ENCODE results near the gene DHTKD1.
"Not testable (repeated sequence)": the region's sequence is repeated elsewhere in the genome, so short reads cannot be mapped to it uniquely, and the experiment has no call there.

The DHTKD1 gene

GRCh38 chr10:12073526-12073925 is 4.8 kb downstream of the DHTKD1 start:
- Histone ChIP-seq H3K9ac (ENCODE audit: low read depth, low read length) (no peak overlapping the region), H3K27me3 (ENCODE audit: control insufficient read depth, insufficient read depth, low read length) (no peaks in the 10 kb centered on the region)

GRCh38 chr10:12077580-12078180 is 8.9 kb downstream of the DHTKD1 start:
- no peaks in the 10 kb centered on the region for H3K4me1 ChIP-seq (ENCODE audit: control insufficient read depth, insufficient read depth, low read length)
- H3K36me3 ChIP-seq (ENCODE audit: control insufficient read depth, insufficient read depth, low read length): peaks cover 7% of the 10 kb centered on the region
- no peak overlapping the region for H3K9ac ChIP-seq (ENCODE audit: low read depth, low read length)
- H3K27me3 ChIP-seq (ENCODE audit: control insufficient read depth, insufficient read depth, low read length): no peaks in the 10 kb centered on the region
- H3K9me3 ChIP-seq (ENCODE audit: control insufficient read depth, insufficient read depth, low read length): no peaks in the 10 kb centered on the region
- H3K4me3 ChIP-seq (ENCODE audit: low read depth, low read length): no peak overlapping the region

More at GRCh38 chr10:12073526-12073925, 4.8 kb downstream of the DHTKD1 start:
- Histone ChIP-seq H3K4me3 (ENCODE audit: low read depth, low read length) (no peak overlapping the region), H3K4me1 (ENCODE audit: control insufficient read depth, insufficient read depth, low read length) (peaks cover 4% of the 10 kb centered on the region), H3K36me3 (ENCODE audit: control insufficient read depth, insufficient read depth, low read length) (no peaks in the 10 kb centered on the region), H3K9me3 (ENCODE audit: control insufficient read depth, insufficient read depth, low read length) (no peaks in the 10 kb centered on the region)

- Histone ChIP-seq H3K9ac (ENCODE audit: low read depth, low read length) (no peak overlapping the region), H3K4me1 (ENCODE audit: control insufficient read depth, insufficient read depth, low read length) (no peaks in the 10 kb centered on the region), H3K4me3 (ENCODE audit: low read depth, low read length) (no peak overlapping the region), H3K36me3 (ENCODE audit: control insufficient read depth, insufficient read depth, low read length) (peaks cover 7% of the 10 kb centered on the region), H3K27me3 (ENCODE audit: control insufficient read depth, insufficient read depth, low read length) (no peaks in the 10 kb centered on the region), H3K9me3 (ENCODE audit: control insufficient read depth, insufficient read depth, low read length) (no peaks in the 10 kb centered on the region)
These were observed 12.7 kb downstream of the DHTKD1 start for GRCh38 chr10:12081470-12081869.

GRCh38 chr10:12081879-12082557 is 13.3 kb downstream of the DHTKD1 start:
- Histone ChIP-seq H3K27me3 (ENCODE audit: control insufficient read depth, insufficient read depth, low read length) (no peaks in the 10 kb centered on the region), H3K9me3 (ENCODE audit: control insufficient read depth, insufficient read depth, low read length) (no peaks in the 10 kb centered on the region), H3K36me3 (ENCODE audit: control insufficient read depth, insufficient read depth, low read length) (peaks cover 10% of the 10 kb centered on the region), H3K9ac (ENCODE audit: low read depth, low read length) (no peak overlapping the region), H3K4me1 (ENCODE audit: control insufficient read depth, insufficient read depth, low read length) (no peaks in the 10 kb centered on the region), H3K4me3 (ENCODE audit: low read depth, low read length) (no peak overlapping the region)

- no peak overlapping the region for H3K4me3 ChIP-seq (ENCODE audit: low read depth, low read length)
- peaks cover 37% of the 10 kb centered on the region for H3K36me3 ChIP-seq (ENCODE audit: control insufficient read depth, insufficient read depth, low read length)
- no peaks in the 10 kb centered on the region for H3K9me3 ChIP-seq (ENCODE audit: control insufficient read depth, insufficient read depth, low read length)
- H3K4me1 ChIP-seq (ENCODE audit: control insufficient read depth, insufficient read depth, low read length): no peaks in the 10 kb centered on the region
- H3K27me3 ChIP-seq (ENCODE audit: control insufficient read depth, insufficient read depth, low read length): no peaks in the 10 kb centered on the region
- H3K9ac ChIP-seq (ENCODE audit: low read depth, low read length): no peak overlapping the region
These were observed 20.2 kb downstream of the DHTKD1 start for GRCh38 chr10:12088919-12089318.

GRCh38 chr10:12091421-12091820 is 22.7 kb downstream of the DHTKD1 start:
- peaks cover 44% of the 10 kb centered on the region for H3K36me3 ChIP-seq (ENCODE audit: control insufficient read depth, insufficient read depth, low read length)
- no peaks in the 10 kb centered on the region for H3K9me3 ChIP-seq (ENCODE audit: control insufficient read depth, insufficient read depth, low read length)
- no peak overlapping the region for H3K4me3 ChIP-seq (ENCODE audit: low read depth, low read length)
- no peaks in the 10 kb centered on the region for H3K4me1 ChIP-seq (ENCODE audit: control insufficient read depth, insufficient read depth, low read length)
- no peak overlapping the region for H3K9ac ChIP-seq (ENCODE audit: low read depth, low read length)
- H3K27me3 ChIP-seq (ENCODE audit: control insufficient read depth, insufficient read depth, low read length): no peaks in the 10 kb centered on the region

GRCh38 chr10:12097361-12097760 is 28.6 kb downstream of the DHTKD1 start:
- H3K9me3 ChIP-seq (ENCODE audit: control insufficient read depth, insufficient read depth, low read length); H3K9ac ChIP-seq (ENCODE audit: low read depth, low read length); H3K4me3 ChIP-seq (ENCODE audit: low read depth, low read length); H3K27me3 ChIP-seq (ENCODE audit: control insufficient read depth, insufficient read depth, low read length); H3K4me1 ChIP-seq (ENCODE audit: control insufficient read depth, insufficient read depth, low read length): not testable (repeated sequence)
- peaks cover 23% of the 10 kb centered on the region for H3K36me3 ChIP-seq (ENCODE audit: control insufficient read depth, insufficient read depth, low read length)

- H3K9ac ChIP-seq (ENCODE audit: low read depth, low read length): no peak overlapping the region
- H3K36me3 ChIP-seq (ENCODE audit: control insufficient read depth, insufficient read depth, low read length): peaks cover 21% of the 10 kb centered on the region
- H3K4me3 ChIP-seq (ENCODE audit: low read depth, low read length): no peak overlapping the region
- H3K9me3 ChIP-seq (ENCODE audit: control insufficient read depth, insufficient read depth, low read length): no peaks in the 10 kb centered on the region
- no peaks in the 10 kb centered on the region for H3K27me3 ChIP-seq (ENCODE audit: control insufficient read depth, insufficient read depth, low read length)
- H3K4me1 ChIP-seq (ENCODE audit: control insufficient read depth, insufficient read depth, low read length): no peaks in the 10 kb centered on the region
These were observed 29.0 kb downstream of the DHTKD1 start for GRCh38 chr10:12097791-12098190.

GRCh38 chr10:12098966-12099365 is 30.2 kb downstream of the DHTKD1 start:
- Histone ChIP-seq H3K27me3 (ENCODE audit: control insufficient read depth, insufficient read depth, low read length) (no peaks in the 10 kb centered on the region), H3K4me3 (ENCODE audit: low read depth, low read length) (no peak overlapping the region), H3K9me3 (ENCODE audit: control insufficient read depth, insufficient read depth, low read length) (no peaks in the 10 kb centered on the region), H3K36me3 (ENCODE audit: control insufficient read depth, insufficient read depth, low read length) (peaks cover 22% of the 10 kb centered on the region), H3K4me1 (ENCODE audit: control insufficient read depth, insufficient read depth, low read length) (no peaks in the 10 kb centered on the region), H3K9ac (ENCODE audit: low read depth, low read length) (no peak overlapping the region)

GRCh38 chr10:12103802-12104201 is 35.0 kb downstream of the DHTKD1 start:
- Histone ChIP-seq H3K36me3 (ENCODE audit: control insufficient read depth, insufficient read depth, low read length) (peaks cover 36% of the 10 kb centered on the region), H3K4me3 (ENCODE audit: low read depth, low read length) (no peak overlapping the region), H3K9ac (ENCODE audit: low read depth, low read length) (no peak overlapping the region), H3K9me3 (ENCODE audit: control insufficient read depth, insufficient read depth, low read length) (no peaks in the 10 kb centered on the region), H3K27me3 (ENCODE audit: control insufficient read depth, insufficient read depth, low read length) (no peaks in the 10 kb centered on the region), H3K4me1 (ENCODE audit: control insufficient read depth, insufficient read depth, low read length) (no peaks in the 10 kb centered on the region)

GRCh38 chr10:12107781-12108180 is 39.0 kb downstream of the DHTKD1 start:
- no peaks in the 10 kb centered on the region for H3K9me3 ChIP-seq (ENCODE audit: control insufficient read depth, insufficient read depth, low read length)
- H3K9ac ChIP-seq (ENCODE audit: low read depth, low read length): no peak overlapping the region
- no peaks in the 10 kb centered on the region for H3K4me1 ChIP-seq (ENCODE audit: control insufficient read depth, insufficient read depth, low read length)
- H3K27me3 ChIP-seq (ENCODE audit: control insufficient read depth, insufficient read depth, low read length): no peaks in the 10 kb centered on the region
- H3K36me3 ChIP-seq (ENCODE audit: control insufficient read depth, insufficient read depth, low read length): peaks cover 38% of the 10 kb centered on the region
- H3K4me3 ChIP-seq (ENCODE audit: low read depth, low read length): no peak overlapping the region

GRCh38 chr10:12109286-12109685 is 40.5 kb downstream of the DHTKD1 start:
- no peaks in the 10 kb centered on the region for H3K27me3 ChIP-seq (ENCODE audit: control insufficient read depth, insufficient read depth, low read length)
- peaks cover 31% of the 10 kb centered on the region for H3K36me3 ChIP-seq (ENCODE audit: control insufficient read depth, insufficient read depth, low read length)

More at GRCh38 chr10:12109286-12109685, 40.5 kb downstream of the DHTKD1 start:
- H3K9ac ChIP-seq (ENCODE audit: low read depth, low read length): no peak overlapping the region
- H3K4me1 ChIP-seq (ENCODE audit: control insufficient read depth, insufficient read depth, low read length): no peaks in the 10 kb centered on the region
- no peak overlapping the region for H3K4me3 ChIP-seq (ENCODE audit: low read depth, low read length)
- no peaks in the 10 kb centered on the region for H3K9me3 ChIP-seq (ENCODE audit: control insufficient read depth, insufficient read depth, low read length)
